Stimulated activated naive B cell treated with anti-CD40 and anti-IgM and Interleukin-4, amounts not matched to agents 10 μg/mL and 1 μg/mL and 100 μg/mL, for 72 hours (primary cell): Measurements from ENCODE around the gene FPR1.
"Not testable (repeated sequence)": the region's sequence is repeated elsewhere in the genome, so short reads cannot be mapped to it uniquely, and the experiment has no call there.

Experiments used
- ATAC-seq, 2 donors: fragments of 150-1000 bp; cut with Tn5 transposase; replicated peaks; 2 replicates each; pipeline ENCODE4 v1.10.0; 2021; ENCODE audit warnings: moderate library complexity in 1 of 2
- DNase-seq: peaks from one replicate; pipeline ENCODE4 v3.0.0; 2021
- H3K27ac Mint-ChIP-seq: one replicate; pipeline ENCODE4 v1.8.0; 2022; ENCODE audit warnings: mild to moderate bottlenecking, mixed read lengths
- H3K27me3 Mint-ChIP-seq, 2 donors: one replicate each; pipeline ENCODE4 v1.8.0; 2022; ENCODE audit warnings: mixed read lengths in 2 of 2
- H3K36me3 Mint-ChIP-seq, 2 donors: one replicate each; pipeline ENCODE4 v1.8.0; 2022; ENCODE audit warnings: mixed read lengths in 2 of 2, mild to moderate bottlenecking in 1 of 2
- H3K4me1 Mint-ChIP-seq, 2 donors: one replicate each; pipeline ENCODE4 v1.8.0; 2022; ENCODE audit warnings: mixed read lengths in 2 of 2, mild to moderate bottlenecking in 1 of 2
- H3K4me3 Mint-ChIP-seq, 2 donors: one replicate each; pipeline ENCODE4 v1.8.0; 2022; ENCODE audit warnings: mild to moderate bottlenecking in 2 of 2, mixed read lengths in 2 of 2, moderate library complexity in 1 of 2
- H3K9me3 Mint-ChIP-seq, 2 donors: one replicate each; pipeline ENCODE4 v1.8.0; 2022; ENCODE audit warnings: mixed read lengths in 2 of 2, mild to moderate bottlenecking in 1 of 2

FPR1 gene

DNA sequence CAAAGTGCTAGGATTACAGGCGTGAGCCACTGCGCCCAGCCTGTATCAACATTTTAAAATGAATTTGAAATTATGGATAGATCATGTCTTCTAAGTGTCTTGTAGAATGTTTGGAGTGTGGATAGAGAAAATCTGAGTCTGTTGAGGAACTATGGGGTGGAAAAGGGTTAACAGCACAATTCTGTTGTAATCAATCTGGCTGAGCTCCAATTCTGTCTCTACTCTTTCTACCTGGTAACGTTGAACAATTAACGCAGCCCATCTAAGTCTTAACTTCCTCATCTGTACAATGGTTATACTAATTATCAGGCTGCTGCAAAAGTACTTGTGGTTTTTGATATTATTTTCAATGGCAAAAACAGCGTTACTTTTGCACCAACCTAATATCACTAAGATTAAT, 13.4 kb upstream of the FPR1 start:
- Mint-ChIP-seq H3K4me3 (no peak overlapping the region), H3K4me1 (peaks cover 3 to 14% of the 10 kb centered on the region in 2 donors), H3K9me3 (no peaks in the 10 kb centered on the region), H3K27ac (no peak overlapping the region), H3K27me3 (peaks cover 44 to 56% of the 10 kb centered on the region in 2 donors), H3K36me3 (peaks cover 0 to 2% of the 10 kb centered on the region in 2 donors)
- ATAC-seq (no peak), DNase-seq (no peak)

- ATAC-seq, result no peak
- no peaks in the 10 kb centered on the region for H3K9me3 Mint-ChIP-seq
- no peak for DNase-seq
- H3K4me3 Mint-ChIP-seq, result no peak overlapping the region
- H3K27ac Mint-ChIP-seq, result no peak overlapping the region
- peaks cover 0 to 2% of the 10 kb centered on the region in 2 donors for H3K36me3 Mint-ChIP-seq
- H3K4me1 Mint-ChIP-seq, result peaks cover 3 to 14% of the 10 kb centered on the region in 2 donors
- peaks cover 35 to 43% of the 10 kb centered on the region in 2 donors for H3K27me3 Mint-ChIP-seq
Measured at GRCh38 chr19:51761696-51762095, 10.0 kb upstream of the FPR1 start.

DNA sequence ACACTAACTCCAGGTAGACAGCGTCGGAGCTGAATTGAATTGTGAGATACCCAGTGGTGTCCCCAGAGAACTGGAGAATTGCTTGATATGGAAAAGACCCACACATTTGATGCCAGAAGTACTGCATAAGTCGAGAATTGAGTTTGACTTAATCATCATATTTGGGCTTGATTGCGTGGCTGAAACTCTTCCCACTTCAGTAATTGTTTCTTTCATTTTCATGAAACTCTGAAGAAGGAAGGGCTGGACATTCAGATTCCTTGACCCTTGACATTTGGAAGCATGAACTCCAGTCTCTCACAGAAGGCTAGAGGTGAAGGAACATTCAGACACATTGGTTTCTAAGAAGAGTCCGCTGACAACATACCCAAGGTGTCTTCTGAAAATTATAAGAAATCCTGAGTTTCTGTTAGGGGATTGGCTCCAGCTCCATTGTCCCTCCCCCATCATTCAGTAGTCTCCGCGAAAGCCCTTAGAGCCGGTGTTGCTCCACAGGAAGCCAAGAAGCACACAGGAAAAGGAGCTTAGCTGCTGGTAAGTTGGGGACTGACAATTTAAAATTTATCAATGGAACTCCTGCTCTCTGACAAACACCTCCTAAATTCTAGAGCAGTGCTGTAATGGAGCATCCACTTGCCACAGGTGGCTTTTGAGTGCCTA, 9.1 kb upstream of the FPR1 start, which contains the start of gene FPR2:
Gene FPR2, plus strand, starts transcription at position 484 of the 660 bp plus-strand sequence. CDS start 7,479 bp downstream, outside the sequence.
- peaks cover 41 to 52% of the 10 kb centered on the region in 2 donors for H3K27me3 Mint-ChIP-seq
- DNase-seq (no peak), ATAC-seq (no peak)
- H3K4me1 Mint-ChIP-seq, result peaks cover 3 to 14% of the 10 kb centered on the region in 2 donors
- no peak within 1 kb of the TSS for H3K27ac Mint-ChIP-seq
- H3K4me3 Mint-ChIP-seq, result no peak within 1 kb of the TSS
- no peaks in the 10 kb centered on the region for H3K9me3 Mint-ChIP-seq
- H3K36me3 Mint-ChIP-seq, result peaks cover 0 to 2% of the 10 kb centered on the region in 2 donors

GRCh38 chr19:51755571-51755970, 3.9 kb upstream of the FPR1 start:
- Mint-ChIP-seq H3K27ac (no peak overlapping the region), H3K4me3 (no peak overlapping the region), H3K9me3 (peaks cover 0 to 7% of the 10 kb centered on the region in 2 donors), H3K4me1 (peaks cover 4 to 16% of the 10 kb centered on the region in 2 donors), H3K36me3 (peaks cover 0 to 2% of the 10 kb centered on the region in 2 donors), H3K27me3 (peaks cover 15 to 20% of the 10 kb centered on the region in 2 donors)
- DNase-seq, result no peak
- no peak for ATAC-seq

GRCh38 chr19:51754770-51755169, 3.1 kb upstream of the FPR1 start:
- H3K27ac Mint-ChIP-seq, result no peak overlapping the region
- H3K4me3 Mint-ChIP-seq, result no peak overlapping the region

DNA sequence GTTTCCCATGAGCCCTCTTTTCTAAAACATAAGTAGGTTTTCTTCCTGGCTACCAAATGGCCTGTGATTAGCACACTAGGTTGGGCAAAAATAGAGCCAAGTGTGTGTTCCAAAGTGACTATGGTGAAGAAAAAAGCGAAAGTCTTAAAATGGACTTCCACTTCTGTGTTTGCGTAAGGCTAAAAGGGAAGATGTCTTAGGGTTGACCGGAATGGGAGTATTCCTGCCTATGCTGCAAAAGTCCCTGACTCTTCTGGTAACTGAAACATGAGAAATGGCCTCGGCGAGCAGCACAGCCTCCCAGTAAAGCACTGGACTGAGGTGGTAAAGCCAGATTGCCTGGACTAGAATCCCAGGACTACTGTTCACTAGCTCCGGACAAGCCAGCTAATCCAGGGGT, 2.4 kb upstream of the FPR1 start:
- no peak for ATAC-seq

More at GRCh38 chr19:51754770-51755169, 3.1 kb upstream of the FPR1 start:
- Mint-ChIP-seq H3K36me3 (peaks cover 0 to 2% of the 10 kb centered on the region in 2 donors), H3K27me3 (peaks cover 15 to 20% of the 10 kb centered on the region in 2 donors), H3K4me1 (peaks cover 4 to 16% of the 10 kb centered on the region in 2 donors), H3K9me3 (peaks cover 0 to 7% of the 10 kb centered on the region in 2 donors)
- DNase-seq (no peak), ATAC-seq (no peak)

GRCh38 chr19:51750400-51751094, 1.1 kb downstream of the FPR1 start:
- H3K27ac Mint-ChIP-seq, result no peak overlapping the region
- no peak for DNase-seq
- H3K27me3 Mint-ChIP-seq, result peaks cover 7 to 16% of the 10 kb centered on the region in 2 donors
- no peak for ATAC-seq
- peaks cover 4 to 16% of the 10 kb centered on the region in 2 donors for H3K4me1 Mint-ChIP-seq
- peaks cover 0 to 7% of the 10 kb centered on the region in 2 donors for H3K9me3 Mint-ChIP-seq
- no peak overlapping the region for H3K4me3 Mint-ChIP-seq
- H3K36me3 Mint-ChIP-seq, result peaks cover 0 to 2% of the 10 kb centered on the region in 2 donors

More for the DNA sequence above, 2.4 kb upstream of the FPR1 start:
- no peak for DNase-seq
- Mint-ChIP-seq H3K4me1 (peaks cover 4 to 16% of the 10 kb centered on the region in 2 donors), H3K27me3 (peaks cover 15 to 20% of the 10 kb centered on the region in 2 donors), H3K4me3 (no peak overlapping the region), H3K9me3 (peaks cover 0 to 7% of the 10 kb centered on the region in 2 donors), H3K36me3 (peaks cover 0 to 2% of the 10 kb centered on the region in 2 donors), H3K27ac (no peak overlapping the region)

DNA sequence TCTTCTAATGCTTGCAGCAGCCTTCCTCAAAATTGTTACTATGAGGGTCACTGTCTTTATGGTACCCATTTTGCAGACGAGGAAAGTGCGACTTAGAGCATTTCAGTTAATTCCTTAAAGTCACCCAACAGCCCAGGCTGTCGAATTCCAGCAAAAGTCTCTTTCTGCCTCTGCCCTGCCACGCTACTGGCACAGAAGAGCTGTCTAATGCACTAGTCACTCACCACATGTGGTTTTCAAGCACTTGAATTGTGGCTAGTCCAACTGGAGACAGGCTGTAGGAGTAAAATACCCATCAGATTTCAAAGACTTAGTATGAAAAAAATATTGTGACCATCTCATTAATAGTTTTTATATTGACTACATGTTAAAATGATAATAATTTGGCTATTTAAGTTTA, 1.7 kb downstream of the FPR1 start:
- ATAC-seq (no peak), DNase-seq (no peak)
- H3K36me3 Mint-ChIP-seq, result peaks cover 0 to 2% of the 10 kb centered on the region in 2 donors
- H3K4me1 Mint-ChIP-seq, result peaks cover 4 to 16% of the 10 kb centered on the region in 2 donors
- peaks cover 0 to 7% of the 10 kb centered on the region in 2 donors for H3K9me3 Mint-ChIP-seq
- no peak overlapping the region for H3K27ac Mint-ChIP-seq
- H3K4me3 Mint-ChIP-seq, result no peak overlapping the region
- peaks cover 4 to 16% of the 10 kb centered on the region in 2 donors for H3K27me3 Mint-ChIP-seq

DNA sequence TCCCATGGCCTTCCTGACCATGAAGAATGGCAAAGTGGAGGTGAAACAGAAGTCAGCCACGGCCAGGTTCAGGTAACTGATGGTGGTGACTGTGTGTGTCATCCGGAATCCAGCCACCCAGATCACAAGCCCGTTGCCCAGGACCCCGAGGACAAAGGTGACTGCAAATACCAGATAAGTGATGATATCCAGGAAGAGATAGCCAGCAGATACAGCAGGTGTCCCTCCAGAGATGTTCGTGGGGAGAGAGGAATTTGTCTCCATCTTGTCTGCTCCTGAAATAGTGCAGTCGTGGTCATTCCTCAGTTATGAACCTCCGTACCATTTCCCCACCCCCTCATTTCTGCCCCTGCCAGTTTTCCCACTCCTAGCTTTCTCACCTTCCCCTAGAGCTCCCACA, 4.9 kb downstream of the FPR1 start:
- Mint-ChIP-seq H3K4me3 (no peak overlapping the region), H3K27me3 (peaks cover 10 to 30% of the 10 kb centered on the region in 2 donors), H3K4me1 (peaks cover 2 to 11% of the 10 kb centered on the region in 2 donors), H3K36me3 (no peaks in the 10 kb centered on the region), H3K27ac (no peak overlapping the region), H3K9me3 (peaks cover 0 to 5% of the 10 kb centered on the region in 2 donors)
- no peak for DNase-seq
- no peak for ATAC-seq

DNA sequence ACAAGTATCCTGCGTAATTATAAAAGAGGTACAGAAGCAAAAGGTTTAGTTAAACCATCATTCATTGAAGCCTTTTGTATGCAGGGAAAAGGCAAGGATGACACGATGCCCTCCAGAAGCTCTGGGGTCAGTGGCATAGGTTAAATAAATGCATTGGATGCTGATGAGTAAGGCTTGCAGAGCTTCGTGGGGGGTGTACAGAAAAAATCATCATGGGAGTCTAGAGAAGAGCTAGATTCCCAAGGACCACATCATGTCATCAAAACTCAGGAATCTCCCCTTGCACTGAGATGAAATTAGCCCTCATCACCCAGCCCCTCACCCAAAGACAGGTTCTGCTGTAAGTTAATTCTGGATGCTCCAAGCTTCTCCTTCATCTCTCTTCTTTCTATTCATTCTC, 8.3 kb downstream of the FPR1 start:
- no peak for ATAC-seq
- no peak overlapping the region for H3K27ac Mint-ChIP-seq
- H3K36me3 Mint-ChIP-seq, result no peaks in the 10 kb centered on the region
- H3K4me1 Mint-ChIP-seq, result no peaks in the 10 kb centered on the region
- no peak overlapping the region for H3K4me3 Mint-ChIP-seq
- H3K27me3 Mint-ChIP-seq, result peaks cover 15 to 45% of the 10 kb centered on the region in 2 donors
- peaks cover 0 to 1% of the 10 kb centered on the region in 2 donors for H3K9me3 Mint-ChIP-seq
- DNase-seq, result no peak

DNA sequence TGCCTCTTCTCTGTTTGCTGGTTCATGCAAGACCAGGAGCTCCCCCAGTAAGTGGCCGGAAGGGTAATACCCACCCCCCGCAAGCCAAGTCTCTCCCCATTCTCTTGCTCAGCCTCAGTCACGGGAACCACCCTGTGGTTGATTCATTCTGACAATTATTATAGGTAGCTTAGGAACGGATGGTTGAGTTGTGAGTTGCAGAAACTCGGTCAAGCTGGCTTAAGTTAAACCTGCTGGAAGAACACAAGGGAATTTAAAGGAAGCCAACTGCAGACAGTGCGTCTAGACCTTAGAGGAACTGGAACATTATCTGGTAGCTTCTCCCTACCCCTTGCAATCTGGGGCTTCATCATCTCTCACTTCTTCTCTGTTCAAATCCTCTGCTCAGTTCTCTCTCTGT, 8.9 kb downstream of the FPR1 start:
- Mint-ChIP-seq H3K4me1 (no peaks in the 10 kb centered on the region), H3K4me3 (no peak overlapping the region), H3K9me3 (no peaks in the 10 kb centered on the region), H3K27me3 (peaks cover 15 to 45% of the 10 kb centered on the region in 2 donors), H3K36me3 (no peaks in the 10 kb centered on the region), H3K27ac (no peak overlapping the region)
- DNase-seq (no peak), ATAC-seq (no peak)

GRCh38 chr19:51740356-51740755, 11.3 kb downstream of the FPR1 start:
- DNase-seq, result no peak
- ATAC-seq, result no peak
- Mint-ChIP-seq H3K27ac (no peak overlapping the region), H3K9me3 (no peaks in the 10 kb centered on the region), H3K27me3 (peaks cover 21 to 48% of the 10 kb centered on the region in 2 donors), H3K36me3 (no peaks in the 10 kb centered on the region), H3K4me3 (no peak overlapping the region), H3K4me1 (peaks cover 0 to 6% of the 10 kb centered on the region in 2 donors)

GRCh38 chr19:51739466-51740213, 12.0 kb downstream of the FPR1 start:
- Mint-ChIP-seq H3K9me3 (no peaks in the 10 kb centered on the region), H3K4me3 (no peak overlapping the region), H3K4me1 (peaks cover 0 to 6% of the 10 kb centered on the region in 2 donors), H3K27ac (no peak overlapping the region), H3K27me3 (peaks cover 24 to 49% of the 10 kb centered on the region in 2 donors), H3K36me3 (no peaks in the 10 kb centered on the region)
- DNase-seq (no peak), ATAC-seq (no peak)

DNA sequence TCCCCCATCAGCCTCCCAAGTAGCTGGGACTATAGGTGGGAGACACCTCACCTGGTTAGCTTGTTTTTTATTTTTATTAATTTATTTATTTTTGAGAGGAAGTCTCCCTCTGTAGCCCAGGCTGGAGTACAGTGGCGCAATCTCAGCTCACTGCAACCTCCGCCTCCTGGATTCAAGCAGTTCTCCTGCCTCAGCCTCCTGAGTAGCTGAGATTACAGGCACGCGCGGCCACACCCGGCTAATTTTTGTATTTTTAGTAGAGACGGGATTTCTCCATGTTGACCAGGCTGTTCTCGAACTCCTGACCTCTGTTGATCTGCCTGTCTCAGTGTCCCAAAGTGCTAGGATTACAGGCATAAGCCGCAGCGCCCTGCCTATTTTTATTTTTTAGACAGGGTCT, 13.2 kb downstream of the FPR1 start:
- H3K27ac Mint-ChIP-seq, H3K36me3 Mint-ChIP-seq, H3K4me3 Mint-ChIP-seq, ATAC-seq, H3K4me1 Mint-ChIP-seq, H3K9me3 Mint-ChIP-seq, DNase-seq: not testable (repeated sequence)
- peaks cover 25 to 49% of the 10 kb centered on the region in 2 donors for H3K27me3 Mint-ChIP-seq
